IMR-90 (cell line): ENCODE data around the gene DENND5A. TPM values are rescaled to one million over a fixed set of nuclear protein-coding genes. Genes with fewer than 3 reads are reported as not detected.
A peak's percentile ranks its signal among the peaks of the same experiment; 100 is the strongest.

Source experiments
- ATAC-seq: fragments of 200-7000 bp; cut with Tn5 transposase; 2 replicates; pipeline ENCODE4 v1.9.1; 2020; ENCODE audit warnings: low read depth, mild to moderate bottlenecking, moderate library complexity
- BruUV-seq: library from RNA; stranded (reverse); fragments of 400-500 nt; replicated peaks from 2 replicates; lab custom pipeline; 2021; lab: Mats Ljungman, UMichigan
- CTCF ChIA-PET: fragments of 300-600 bp; formaldehyde crosslinking; extraction: SDS; loops from one replicate; lab custom pipeline; 2021; ENCODE audit warnings: antibody characterized with exemption; lab: Yijun Ruan, JAX
- POLR2A ChIA-PET: fragments of 300-600 bp; sonication (Branson Sonifier 250); formaldehyde crosslinking; loops from one replicate; lab custom pipeline; 2022; ENCODE audit warnings: antibody characterized with exemption; ENCODE audit not compliant: unreplicated experiment; lab: Charles Lee
- DNase-seq: peaks from one replicate; pipeline ENCODE4 v3.0.0; 2013
- H2AFZ ChIP-seq: replicated peaks from 2 replicates; pipeline ENCODE3; 2013; ENCODE audit warnings: low read length, mild to moderate bottlenecking; ENCODE audit not compliant: poor library complexity
- H2AK5ac ChIP-seq: 2 replicates; pipeline ENCODE4 v1.6.1; 2013; ENCODE audit warnings: low read depth, low read length, inconsistent platforms
- H2AK9ac ChIP-seq: replicated peaks from 2 replicates; pipeline ENCODE3; 2013; ENCODE audit warnings: mild to moderate bottlenecking, low read depth, low read length, moderate library complexity; ENCODE audit not compliant: poor library complexity
- H2BK120ac ChIP-seq: 2 replicates; pipeline ENCODE4 v1.6.1; 2013; ENCODE audit warnings: low read depth, low read length, inconsistent platforms
- H2BK15ac ChIP-seq: 3 replicates; pipeline ENCODE4 v1.6.1; 2013; ENCODE audit warnings: low read depth, low read length, inconsistent platforms
- H2BK20ac ChIP-seq: 2 replicates; pipeline ENCODE4 v1.6.1; 2013; ENCODE audit warnings: low read depth, mild to moderate bottlenecking, inconsistent platforms, low read length, moderate library complexity
- H2BK5ac ChIP-seq: 2 replicates; pipeline ENCODE4 v1.6.1; 2013; ENCODE audit warnings: mild to moderate bottlenecking, low read depth, low read length, inconsistent platforms; ENCODE audit not compliant: poor library complexity, severe bottlenecking
- H3K14ac ChIP-seq: replicated peaks from 2 replicates; pipeline ENCODE4 v1.6.1; 2013; ENCODE audit warnings: low read depth, low read length, inconsistent platforms
- H3K18ac ChIP-seq: 2 replicates; pipeline ENCODE4 v1.6.1; 2013; ENCODE audit warnings: low read depth, low read length, control low read depth
- H3K23ac ChIP-seq: 2 replicates; pipeline ENCODE4 v1.6.1; 2013; ENCODE audit warnings: low read depth, low read length, inconsistent platforms
- H3K27ac ChIP-seq: 2 replicates; pipeline ENCODE4 v1.5.1; 2013; ENCODE audit warnings: mild to moderate bottlenecking, control low read depth, low read length; ENCODE audit not compliant: insufficient read depth
- H3K27me3 ChIP-seq: 2 replicates; pipeline ENCODE4 v1.6.1; 2013; ENCODE audit warnings: low read length; ENCODE audit not compliant: control insufficient read depth, insufficient read depth
- H3K36me3 ChIP-seq: 2 replicates; pipeline ENCODE4 v1.6.1; 2013; ENCODE audit warnings: low read length, mixed read lengths; ENCODE audit not compliant: control insufficient read depth, insufficient read depth
- H3K4ac ChIP-seq: 2 replicates; pipeline ENCODE4 v1.6.1; 2013; ENCODE audit warnings: low read depth, low read length, inconsistent platforms
- H3K4me1 ChIP-seq: 2 replicates; pipeline ENCODE4 v1.6.1; 2013; ENCODE audit warnings: low read length, mixed read lengths; ENCODE audit not compliant: control insufficient read depth, insufficient read depth
- H3K4me2 ChIP-seq: 2 replicates; pipeline ENCODE4 v1.6.1; 2013; ENCODE audit warnings: low read depth, mild to moderate bottlenecking, control low read depth, low read length, moderate library complexity
- H3K4me3 ChIP-seq: 2 replicates; pipeline ENCODE4 v1.5.1; 2013; ENCODE audit warnings: low read depth, mild to moderate bottlenecking, control low read depth, low read length, moderate library complexity; ENCODE audit not compliant: insufficient read depth
- H3K56ac ChIP-seq: 2 replicates; pipeline ENCODE4 v1.6.1; 2013; ENCODE audit warnings: low read length, inconsistent platforms; ENCODE audit not compliant: insufficient read depth; ENCODE audit errors: extremely low read depth
- H3K79me1 ChIP-seq, 2 experiments: 2 replicates each; pipeline ENCODE4 v1.6.1; 2013; ENCODE audit warnings: low read length in 2 of 2, inconsistent platforms in 1 of 2, low read depth in 1 of 2
- H3K9ac ChIP-seq: 2 replicates; pipeline ENCODE4 v1.6.1; 2013; ENCODE audit warnings: low read depth, low read length, control low read depth
- H3K9me1 ChIP-seq: 2 replicates; pipeline ENCODE4 v1.6.1; 2013; ENCODE audit warnings: low read length, inconsistent platforms; ENCODE audit not compliant: insufficient read depth
- H3K9me3 ChIP-seq: 2 replicates; pipeline ENCODE4 v1.6.1; 2013; ENCODE audit warnings: low read length; ENCODE audit not compliant: control insufficient read depth, insufficient read depth
- H4K20me1 ChIP-seq: 2 replicates; pipeline ENCODE4 v1.6.1; 2013; ENCODE audit warnings: low read length, inconsistent platforms; ENCODE audit not compliant: insufficient read depth
- H4K5ac ChIP-seq: 2 replicates; pipeline ENCODE4 v1.6.1; 2013; ENCODE audit warnings: mild to moderate bottlenecking, low read depth, low read length, control low read depth
- H4K8ac ChIP-seq, 2 experiments: 2 replicates each; pipeline ENCODE4 v1.6.1; 2013; ENCODE audit warnings: low read depth in 2 of 2, low read length in 2 of 2, control low read depth in 1 of 2, inconsistent platforms in 1 of 2
- H4K91ac ChIP-seq: 2 replicates; pipeline ENCODE4 v1.6.1; 2013; ENCODE audit warnings: low read depth, low read length, inconsistent platforms; ENCODE audit not compliant: insufficient read depth
- BHLHE40 ChIP-seq: fragments of 150-350 bp; IDR thresholded peaks from 2 replicates; pipeline ENCODE4 v1.6.1; 2016; ENCODE audit warnings: mild to moderate bottlenecking, low read depth, low read length
- CEBPB ChIP-seq: IDR thresholded peaks from 2 replicates; pipeline ENCODE4 v1.6.1; 2012; ENCODE audit warnings: low read depth, low read length, improper control_type of control experiment
- CHD1 ChIP-seq: IDR thresholded peaks from 2 replicates; pipeline ENCODE4 v1.6.1; 2012; ENCODE audit warnings: low read depth, low read length, improper control_type of control experiment
- CTCF ChIP-seq: conservative IDR thresholded peaks from 2 replicates; pipeline ENCODE4 v1.5.1; 2012; ENCODE audit warnings: mild to moderate bottlenecking, low read depth, low read length, improper control_type of control experiment
- ELK1 ChIP-seq: fragments of 150-350 bp; IDR thresholded peaks from 2 replicates; pipeline ENCODE4 v1.6.1; 2016; ENCODE audit warnings: low read depth, mild to moderate bottlenecking, low read length, moderate library complexity, borderline replicate concordance
- FOS ChIP-seq: fragments of 150-350 bp; IDR thresholded peaks from 2 replicates; pipeline ENCODE4 v1.6.1; 2016; ENCODE audit warnings: low read depth, low read length
- MXI1 ChIP-seq: IDR thresholded peaks from 2 replicates; pipeline ENCODE4 v1.6.1; 2012; ENCODE audit warnings: low read depth, mild to moderate bottlenecking, low read length, moderate library complexity, borderline replicate concordance
- NFE2L2 ChIP-seq: fragments of 150-350 bp; IDR thresholded peaks from 2 replicates; pipeline ENCODE4 v1.6.1; 2016; ENCODE audit warnings: low read depth, mild to moderate bottlenecking, low read length
- POLR2A ChIP-seq: IDR thresholded peaks from 2 replicates; pipeline ENCODE4 v1.6.1; 2012; ENCODE audit warnings: mild to moderate bottlenecking, low read depth, low read length
- RAD21 ChIP-seq: IDR thresholded peaks from 2 replicates; pipeline ENCODE4 v1.6.1; 2012; ENCODE audit warnings: low read length, improper control_type of control experiment
- RCOR1 ChIP-seq: IDR thresholded peaks from 2 replicates; pipeline ENCODE4 v1.6.1; 2012; ENCODE audit warnings: mild to moderate bottlenecking, low read length, improper control_type of control experiment; ENCODE audit not compliant: insufficient replicate concordance
- RFX5 ChIP-seq: IDR thresholded peaks from 2 replicates; pipeline ENCODE4 v1.8.0; 2012; ENCODE audit warnings: low read depth, mild to moderate bottlenecking, low read length, moderate library complexity
- SMC3 ChIP-seq: fragments of 150-350 bp; IDR thresholded peaks from 2 replicates; pipeline ENCODE4 v1.6.1; 2016; ENCODE audit warnings: low read depth, mild to moderate bottlenecking, antibody characterized with exemption, low read length, moderate library complexity
- WGBS, 2 experiments: methylation state at CpG; one replicate each; pipeline versions ENCODE4 v1.1.5 to v1.1.7; 2013; ENCODE audit warnings: missing lambda C conversion rate in 2 of 2; ENCODE audit not compliant: insufficient read length in 1 of 2; ENCODE audit errors: extremely low coverage in 2 of 2; 5-methylcytosine and 5-hydroxymethylcytosine counted together
- dilution Hi-C: fragments of 300-500 bp; cut with HindIII; formaldehyde crosslinking; loops from one replicate; pipeline ENCODE4 v1.14.3; 2018; ENCODE audit warnings: low sequenced_read_pairs; ENCODE audit not compliant: unreplicated experiment
- in situ Hi-C: fragments of 300-500 bp; cut with MboI; formaldehyde crosslinking; loops from 3 replicates; pipeline ENCODE4 v1.14.3; 2019; ENCODE audit warnings: low sequenced_read_pairs, inconsistent platforms, mixed read lengths
- intact Hi-C: fragments of 100-400 bp; cut with micrococcal nuclease; formaldehyde crosslinking; loops from 2 replicates; pipeline ENCODE4 v1.10.0; 2022
- polyA plus RNA-seq, 3 experiments: library from polyadenylated mRNA; depleted of rRNA; stranded (reverse); fragments of >200 nt; gene quantifications; 2 replicates each; pipeline ENCODE4 v1.2.3, GENCODE V29; 2012; ENCODE audit warnings: low replicate concordance in 1 of 3
- total RNA-seq: library from RNA; depleted of rRNA; stranded (reverse); fragments of >200 nt; gene quantifications from 2 replicates; pipeline ENCODE4 v1.2.3, GENCODE V29; 2012
- TF ChIP-seq, protein P1 (sequence below): fragments of 150-350 bp; IDR thresholded peaks from 2 replicates; pipeline ENCODE4 v1.6.1; 2017; ENCODE audit warnings: mild to moderate bottlenecking, antibody characterized with exemption, low read length, low read depth

The DENND5A gene
- total and polyA plus RNA-seq, 2 of the 4 experiments (the other 2 are of a cell fraction) = 179 to 192 TPM

- H4K20me1 ChIP-seq = no peaks in the 10 kb centered on the region
- H3K14ac ChIP-seq = no peak overlapping the region
- H2AK5ac ChIP-seq = no peak overlapping the region
- no peak overlapping the region for H2BK120ac ChIP-seq
- no peak overlapping the region for H2BK5ac ChIP-seq
- TF ChIP-seq RAD21 = 0 out of 2 replicates have a peak, but pooled peaks have one; percentile 13
- TF ChIP-seq POLR2A = no peak
- TF ChIP-seq RFX5 = no peak
- TF ChIP-seq, protein P1, sequence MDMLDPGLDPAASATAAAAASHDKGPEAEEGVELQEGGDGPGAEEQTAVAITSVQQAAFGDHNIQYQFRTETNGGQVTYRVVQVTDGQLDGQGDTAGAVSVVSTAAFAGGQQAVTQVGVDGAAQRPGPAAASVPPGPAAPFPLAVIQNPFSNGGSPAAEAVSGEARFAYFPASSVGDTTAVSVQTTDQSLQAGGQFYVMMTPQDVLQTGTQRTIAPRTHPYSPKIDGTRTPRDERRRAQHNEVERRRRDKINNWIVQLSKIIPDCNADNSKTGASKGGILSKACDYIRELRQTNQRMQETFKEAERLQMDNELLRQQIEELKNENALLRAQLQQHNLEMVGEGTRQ = no peak
- TF ChIP-seq SMC3 = 0 out of 2 replicates have a peak, but pooled peaks have one; percentile 11
- no peak for TF ChIP-seq NFE2L2
- TF ChIP-seq MXI1 = no peak
- TF ChIP-seq FOS = no peak
- TF ChIP-seq RCOR1 = no peak
- TF ChIP-seq ELK1 = no peak
- no peak for TF ChIP-seq CHD1
- TF ChIP-seq BHLHE40 = no peak
- TF ChIP-seq CEBPB = no peak
- peak; percentile 22; the same call in 1 of the 2 replicates for TF ChIP-seq CTCF
- H2AK9ac ChIP-seq = peak overlapping the region; percentile 28
- BruUV-seq = no TSS peak
- intact Hi-C loops (no loop called here), dilution Hi-C loops (no loop called here), in situ Hi-C loops (loop anchor here (25.0 kb wide), 1 partner anchor 884 kb away; no protein-coding TSS in a partner anchor)
- no peak overlapping the region for H2BK15ac ChIP-seq
- no peaks in the 10 kb centered on the region for H3K4me1 ChIP-seq
- ATAC-seq = peak; percentile 48; the same call in 1 of the 2 replicates
- H3K79me1 ChIP-seq = no peaks in the 10 kb centered on the region
- no peak overlapping the region for H3K4me2 ChIP-seq
- H2AFZ ChIP-seq = peak overlapping the region; percentile 24
- no peak overlapping the region for H3K4ac ChIP-seq
- H3K36me3 ChIP-seq = peaks cover 2% of the 10 kb centered on the region; the same call in 1 of the 2 replicates
- H3K9me3 ChIP-seq = peaks cover 3% of the 10 kb centered on the region; the same call in 1 of the 2 replicates
- H3K56ac ChIP-seq = no peak overlapping the region
- no peak overlapping the region for H2BK20ac ChIP-seq
- no peak overlapping the region for H3K4me3 ChIP-seq
- H4K5ac ChIP-seq = no peak overlapping the region
- H3K27me3 ChIP-seq = no peaks in the 10 kb centered on the region
- CTCF ChIA-PET = no interaction called here
- H3K9ac ChIP-seq = no peak overlapping the region
- DNase-seq = no peak
- H3K23ac ChIP-seq = no peak overlapping the region
- POLR2A ChIA-PET = no interaction called here
- no peak overlapping the region for H4K91ac ChIP-seq
- 40% methylated on average over 5 of the region's 9 CpGs; no CpG with 5 or more reads in 1 of the 2 experiments for WGBS, 2 experiments
- no peak overlapping the region for H4K8ac ChIP-seq
- peaks cover 4% of the 10 kb centered on the region; the same call in 1 of the 2 replicates for H3K9me1 ChIP-seq
- no peak overlapping the region for H3K27ac ChIP-seq
- no peak overlapping the region for H3K18ac ChIP-seq
Measured at GRCh38 chr11:9120664-9121468, 144.3 kb downstream of the DENND5A start.
